Inflammatory macrophage treated with lipopolysaccharide for 4 hours (primary cell): ENCODE data around the gene THSD7A.

Source experiments
- DNase-seq: peaks from one replicate; pipeline ENCODE4 v3.0.0-alpha.2; 2020

The THSD7A gene

GRCh38 chr7:11489280-11489679 lies 342.7 kb downstream of the THSD7A start:
- DNase-seq = no peak

DNA sequence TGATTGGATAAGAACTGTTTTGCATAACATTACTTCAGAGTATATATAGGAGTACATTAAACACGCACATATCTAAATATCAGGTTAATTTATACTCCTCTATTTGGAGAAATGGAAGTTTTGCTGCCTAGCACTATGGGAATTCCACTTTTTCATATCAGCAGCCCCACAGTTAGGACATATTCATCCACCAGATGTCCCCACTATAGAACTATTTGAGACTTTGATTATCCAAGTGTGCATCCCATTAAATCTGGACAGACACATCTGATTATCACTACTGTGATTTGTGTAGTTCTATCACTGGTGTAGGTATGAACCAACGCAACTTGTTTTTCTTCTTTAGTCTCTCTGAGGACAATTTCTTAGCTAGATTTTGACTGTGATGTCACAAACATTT lies 345.7 kb downstream of the THSD7A start:
- DNase-seq = no peak

DNA sequence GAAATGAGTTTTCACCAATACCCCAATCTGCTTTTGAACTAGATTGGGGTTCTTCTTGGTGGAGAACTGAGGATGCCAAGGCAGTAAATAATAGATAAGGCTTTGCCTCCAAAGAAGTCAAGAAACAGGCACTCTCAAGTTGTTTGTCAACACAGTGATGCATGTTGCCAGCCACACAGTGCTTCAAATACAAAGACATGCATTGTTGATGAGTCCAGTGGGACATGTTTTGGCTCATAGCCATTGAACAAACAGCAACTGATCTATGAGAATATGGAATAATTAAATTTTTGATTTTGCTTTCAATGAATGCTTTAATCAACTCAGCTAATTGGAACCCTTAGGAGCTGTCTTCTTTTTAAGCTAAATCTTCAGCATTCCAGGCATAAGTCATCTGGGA lies 346.4 kb downstream of the THSD7A start:
- no peak for DNase-seq

DNA sequence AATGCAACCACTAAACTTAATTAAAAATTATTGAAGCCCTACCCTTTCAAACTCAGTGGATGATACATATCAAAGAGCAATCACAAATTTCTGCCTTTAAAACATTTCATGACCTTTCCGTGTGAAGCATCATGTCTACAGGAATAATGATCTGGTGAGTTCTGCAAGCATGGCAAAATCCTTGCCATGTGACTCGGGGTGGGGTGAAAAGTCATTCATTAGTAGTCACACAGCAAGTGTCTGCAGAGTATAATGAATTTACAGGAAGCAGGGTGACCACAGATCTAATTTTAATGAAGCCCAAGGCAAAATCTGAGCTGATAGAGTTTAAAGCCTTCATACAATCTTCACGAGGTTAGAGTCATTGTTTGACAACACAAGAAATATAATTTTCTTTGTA lies 351.9 kb downstream of the THSD7A start:
- no peak for DNase-seq

- DNase-seq = peak; percentile 43
These were observed 353.1 kb downstream of the THSD7A start for GRCh38 chr7:11478882-11479281.

GRCh38 chr7:11478426-11478825 lies 353.6 kb downstream of the THSD7A start:
- DNase-seq = peak; percentile 71

GRCh38 chr7:11474902-11475585 lies 357.0 kb downstream of the THSD7A start:
- DNase-seq = no peak

DNA sequence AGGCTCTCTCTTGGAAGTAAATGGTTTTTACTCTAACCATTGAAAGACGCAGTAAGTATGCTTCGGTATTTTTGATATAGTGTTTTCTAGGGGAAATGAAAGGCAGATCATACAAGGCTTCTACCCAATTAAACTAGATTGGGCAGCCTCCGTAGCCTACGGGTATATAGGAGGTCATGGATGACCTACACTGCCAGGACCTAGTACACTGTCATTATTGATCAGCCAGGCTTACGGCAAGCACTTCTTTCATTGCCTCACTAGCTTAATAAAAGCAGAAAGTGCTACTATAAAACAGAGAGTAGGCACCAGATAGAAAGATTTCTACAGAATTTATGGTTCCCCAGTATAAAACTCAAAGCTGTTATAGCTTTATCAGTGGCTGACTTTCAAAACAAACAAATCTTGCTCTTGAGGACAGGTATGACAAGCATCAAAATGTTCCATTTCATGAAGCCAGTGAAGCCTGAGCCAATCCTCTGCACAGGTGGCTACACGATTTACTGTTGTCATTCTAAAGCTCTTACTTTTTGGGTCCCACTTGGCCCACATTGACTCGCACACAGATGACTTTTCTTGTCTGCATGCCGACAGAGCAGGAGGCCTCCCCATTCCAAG lies 358.1 kb downstream of the THSD7A start:
- no peak for DNase-seq

DNA sequence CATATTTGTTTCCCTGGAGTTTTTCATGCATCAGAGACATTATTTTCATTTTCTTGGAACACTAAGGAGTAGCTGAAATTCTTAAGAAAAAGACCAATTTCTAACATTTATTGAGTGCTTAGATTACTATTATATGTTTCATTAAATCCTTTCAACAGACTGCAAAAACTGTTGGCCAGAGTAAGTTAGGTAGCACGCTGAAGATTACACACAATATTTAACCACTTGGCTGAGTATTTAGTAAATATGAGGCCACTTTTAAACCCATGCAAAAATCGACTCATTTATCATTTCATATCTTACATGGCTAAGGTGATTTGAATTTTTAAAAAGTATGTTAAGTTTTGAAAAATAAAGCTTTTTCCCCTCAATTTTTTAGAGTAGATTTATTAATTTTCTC lies 358.8 kb downstream of the THSD7A start:
- no peak for DNase-seq

- no peak for DNase-seq
These were observed 359.4 kb downstream of the THSD7A start for GRCh38 chr7:11472646-11473045.

- no peak for DNase-seq
These were observed 360.7 kb downstream of the THSD7A start for GRCh38 chr7:11471255-11471654.

GRCh38 chr7:11469028-11469745 lies 362.8 kb downstream of the THSD7A start:
- no peak for DNase-seq

DNA sequence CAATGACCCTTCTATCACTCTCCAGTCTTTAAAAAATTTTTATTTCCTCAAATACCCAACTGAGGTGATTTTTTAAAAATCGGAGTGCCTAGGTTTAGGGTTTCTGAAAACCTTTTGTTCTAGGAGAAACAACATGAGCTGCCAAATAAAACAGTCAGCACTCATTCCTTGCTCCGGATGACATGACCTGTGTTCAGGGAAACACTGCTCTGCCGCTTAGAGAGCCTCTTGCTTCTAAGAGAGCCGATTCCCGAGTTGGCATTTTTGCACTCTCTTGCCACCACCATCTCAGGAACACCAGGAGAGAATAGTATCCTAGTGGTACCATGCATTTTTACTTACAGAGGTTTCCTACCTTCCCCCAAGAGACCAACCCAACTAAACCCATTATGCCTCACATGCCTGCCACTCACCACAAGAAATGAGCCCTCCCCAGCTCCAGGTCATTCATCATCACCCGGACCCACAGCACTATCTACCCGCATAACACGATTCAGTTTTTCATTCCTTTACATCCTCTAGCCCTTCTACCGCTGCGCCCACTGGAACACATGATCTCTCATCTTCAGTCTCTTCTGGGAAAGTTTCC lies 365.4 kb downstream of the THSD7A start:
- no peak for DNase-seq

GRCh38 chr7:11464624-11465023 lies 367.4 kb downstream of the THSD7A start:
- no peak for DNase-seq

DNA sequence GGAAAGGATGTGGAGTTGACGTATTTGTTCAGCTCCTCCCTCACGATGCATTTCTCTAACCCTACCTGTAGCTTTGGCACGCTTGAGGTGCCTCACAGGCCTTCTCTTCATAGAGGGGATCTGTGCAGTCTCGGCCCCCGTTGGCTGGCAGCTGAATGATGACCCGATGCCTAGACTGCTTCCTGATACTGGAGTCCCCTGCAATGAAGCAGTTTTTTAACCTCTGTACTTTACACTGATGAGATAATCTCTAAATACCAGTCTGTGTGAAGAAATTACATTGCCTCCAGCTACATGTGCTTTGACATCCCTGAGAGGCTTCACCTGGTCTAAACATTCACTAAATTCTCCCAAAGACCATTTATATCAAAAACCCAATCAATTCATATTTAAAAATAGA lies 370.1 kb downstream of the THSD7A start:
- no peak for DNase-seq

DNA sequence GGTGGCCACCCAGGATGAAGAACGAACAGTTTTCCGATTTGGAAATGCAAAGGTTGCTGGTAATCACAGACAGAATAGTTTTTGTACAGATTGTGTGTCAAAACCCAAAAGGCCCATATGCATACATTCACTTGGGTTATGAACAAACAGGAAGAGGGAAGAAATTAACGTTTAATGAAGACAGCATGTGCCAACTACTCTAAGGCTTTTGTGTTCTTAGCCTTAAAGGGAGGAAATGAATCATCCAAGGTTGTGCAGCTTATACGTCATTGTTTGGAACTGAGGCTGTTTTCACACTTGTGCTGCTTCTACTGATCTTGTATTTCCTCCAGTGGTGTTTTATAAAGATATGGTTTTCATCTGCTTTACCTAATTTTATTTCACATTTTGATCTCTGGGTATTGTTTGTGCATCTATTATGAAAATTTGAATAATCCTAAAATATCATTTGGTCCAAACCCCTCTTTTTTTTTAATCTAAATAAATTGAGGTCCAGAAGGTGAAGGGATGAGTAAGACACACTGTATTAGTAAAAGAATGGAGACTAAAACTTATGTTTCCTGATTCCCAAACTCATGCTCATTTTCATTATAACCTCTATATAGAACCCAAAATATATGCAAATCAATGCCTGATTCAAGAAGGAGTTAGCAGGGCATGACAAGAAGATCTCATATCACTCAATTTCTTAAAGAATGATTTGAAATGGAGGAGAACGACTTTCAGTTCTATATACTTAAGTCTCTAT lies 373.1 kb downstream of the THSD7A start:
- DNase-seq = peak; percentile 45

- DNase-seq = no peak
These were observed 374.6 kb downstream of the THSD7A start for GRCh38 chr7:11457419-11457818.

- DNase-seq = no peak
These were observed 375.4 kb downstream of the THSD7A start for GRCh38 chr7:11456574-11456973.

DNA sequence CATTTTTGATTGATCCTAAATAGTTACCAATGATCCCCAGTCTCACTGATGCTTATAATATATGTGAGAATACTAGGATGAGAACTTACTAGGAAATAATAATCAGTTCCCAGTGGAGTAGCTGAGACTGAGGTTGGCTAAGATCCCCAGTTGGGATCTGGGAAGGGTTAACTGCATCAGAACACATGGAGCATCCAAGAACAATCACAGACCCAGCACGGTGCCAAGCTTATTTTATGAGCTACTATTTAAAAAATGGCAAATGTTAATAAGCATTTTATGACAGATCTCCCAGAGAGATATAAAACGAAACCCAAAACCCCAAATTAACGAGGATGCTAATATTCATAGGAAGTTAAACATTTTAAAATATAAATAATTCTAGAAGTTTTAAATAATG lies 379.5 kb downstream of the THSD7A start:
- DNase-seq = no peak

DNA sequence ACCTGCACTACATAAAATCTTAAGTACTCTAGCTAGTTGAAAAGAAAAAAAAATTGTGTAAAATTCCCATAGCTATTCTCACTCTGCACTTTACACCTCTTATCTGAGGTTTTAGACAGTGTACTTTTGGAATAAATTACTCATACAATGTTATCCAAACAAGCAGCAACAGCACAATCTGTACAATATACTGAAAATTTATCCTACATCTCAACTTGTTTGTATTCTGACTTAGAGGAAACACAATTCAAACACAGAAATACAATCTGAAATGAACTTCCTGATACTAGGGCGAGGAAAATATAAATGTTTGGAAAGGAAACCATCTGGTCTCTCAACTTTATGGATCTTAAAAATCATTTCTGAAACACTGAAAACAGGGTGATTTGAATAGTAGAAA lies 381.7 kb downstream of the THSD7A start:
- DNase-seq = no peak

- DNase-seq = no peak
These were observed 382.7 kb downstream of the THSD7A start for GRCh38 chr7:11449316-11449715.

DNA sequence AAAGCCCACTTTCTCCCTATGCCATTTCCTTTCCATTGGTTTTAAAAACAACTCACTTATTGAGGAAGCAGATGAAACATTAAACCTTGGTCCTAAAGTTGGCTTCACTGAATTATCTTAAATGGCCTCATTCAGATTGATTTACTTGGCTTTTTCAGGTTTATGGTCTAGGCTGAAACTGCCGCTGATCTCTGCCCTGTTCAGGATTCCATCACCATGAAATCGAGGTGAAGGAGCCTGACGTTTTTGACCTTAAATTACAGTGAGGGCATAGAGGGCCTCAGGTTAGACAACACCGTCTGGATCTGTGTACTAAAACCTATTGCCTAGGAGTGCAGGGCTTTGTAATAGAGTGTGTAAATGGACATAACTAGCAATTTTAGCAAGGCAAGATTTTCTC lies 383.7 kb downstream of the THSD7A start:
- DNase-seq = no peak

GRCh38 chr7:11447106-11447505 lies 384.9 kb downstream of the THSD7A start:
- no peak for DNase-seq
